ENCODE data around the gene CHST3.

DNA sequence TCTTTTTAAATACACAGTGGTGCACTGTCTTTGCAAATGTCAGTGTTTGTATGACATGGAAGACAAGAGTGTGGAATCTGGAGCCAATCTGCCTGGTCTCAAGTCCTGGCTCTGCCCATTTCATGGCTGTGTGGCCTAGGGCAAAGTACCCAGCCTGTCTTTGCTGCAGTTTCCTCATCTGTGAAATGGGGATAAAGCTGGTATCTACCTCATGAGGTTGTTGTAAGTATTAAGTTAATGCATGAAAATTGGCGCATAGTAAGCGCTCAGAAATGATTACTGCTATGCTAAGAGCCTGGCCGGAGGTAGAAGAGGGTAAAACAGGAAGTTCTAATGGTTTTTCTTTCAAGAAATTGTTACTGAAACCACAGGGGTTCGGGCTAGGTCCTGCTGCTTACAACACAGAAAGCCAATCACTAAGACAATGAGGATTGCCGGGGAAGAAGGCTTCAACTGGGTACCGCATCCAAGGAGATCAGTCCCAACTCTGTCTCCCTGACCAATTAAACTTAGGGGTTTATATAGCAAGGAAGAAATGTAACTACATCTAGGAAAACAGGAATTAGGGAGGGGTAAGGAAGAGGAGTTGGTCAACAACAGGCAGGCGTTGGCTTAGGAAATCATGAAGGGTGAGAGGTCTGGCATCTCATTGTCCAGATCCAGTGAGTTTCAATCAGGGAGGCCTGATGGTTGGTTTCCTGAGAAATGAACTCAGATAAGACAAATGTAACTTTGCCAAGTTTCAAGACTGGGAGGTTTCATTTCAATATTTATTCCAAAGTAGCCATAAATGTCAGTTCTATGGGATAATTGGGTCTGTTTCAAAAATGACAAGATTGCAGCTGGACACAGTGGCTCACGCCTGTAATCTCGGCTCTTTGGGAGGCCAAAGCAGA lies 57.0 kb downstream of the CHST3 start:
- no peak for TF ChIP-seq POLR2A (IDR thresholded peaks at IDR 0.05)
- TF ChIP-seq, protein P1, sequence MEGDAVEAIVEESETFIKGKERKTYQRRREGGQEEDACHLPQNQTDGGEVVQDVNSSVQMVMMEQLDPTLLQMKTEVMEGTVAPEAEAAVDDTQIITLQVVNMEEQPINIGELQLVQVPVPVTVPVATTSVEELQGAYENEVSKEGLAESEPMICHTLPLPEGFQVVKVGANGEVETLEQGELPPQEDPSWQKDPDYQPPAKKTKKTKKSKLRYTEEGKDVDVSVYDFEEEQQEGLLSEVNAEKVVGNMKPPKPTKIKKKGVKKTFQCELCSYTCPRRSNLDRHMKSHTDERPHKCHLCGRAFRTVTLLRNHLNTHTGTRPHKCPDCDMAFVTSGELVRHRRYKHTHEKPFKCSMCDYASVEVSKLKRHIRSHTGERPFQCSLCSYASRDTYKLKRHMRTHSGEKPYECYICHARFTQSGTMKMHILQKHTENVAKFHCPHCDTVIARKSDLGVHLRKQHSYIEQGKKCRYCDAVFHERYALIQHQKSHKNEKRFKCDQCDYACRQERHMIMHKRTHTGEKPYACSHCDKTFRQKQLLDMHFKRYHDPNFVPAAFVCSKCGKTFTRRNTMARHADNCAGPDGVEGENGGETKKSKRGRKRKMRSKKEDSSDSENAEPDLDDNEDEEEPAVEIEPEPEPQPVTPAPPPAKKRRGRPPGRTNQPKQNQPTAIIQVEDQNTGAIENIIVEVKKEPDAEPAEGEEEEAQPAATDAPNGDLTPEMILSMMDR (IDR thresholded peaks at IDR 0.05): no peak
- TF ChIP-seq POLR2AphosphoS5 (IDR thresholded peaks at IDR 0.05; ENCODE audit: insufficient read depth in 1 of 2, low read depth in 1 of 2): no peak
